Activated naive CD8-positive, alpha-beta T cell treated with anti-CD3 and anti-CD28 coated beads, Interleukin-2, amount 50 U/mL, for 16 hours (primary cell): ENCODE measurements around the gene PREX1.
"Not testable (repeated sequence)": the region's sequence is repeated elsewhere in the genome, so short reads cannot be mapped to it uniquely, and the experiment has no call there.

Experiments
- DNase-seq: peaks from one replicate; pipeline ENCODE4 v3.0.0-alpha.2; 2020; ENCODE audit warnings: low read depth, low spot score

PREX1 gene

DNA sequence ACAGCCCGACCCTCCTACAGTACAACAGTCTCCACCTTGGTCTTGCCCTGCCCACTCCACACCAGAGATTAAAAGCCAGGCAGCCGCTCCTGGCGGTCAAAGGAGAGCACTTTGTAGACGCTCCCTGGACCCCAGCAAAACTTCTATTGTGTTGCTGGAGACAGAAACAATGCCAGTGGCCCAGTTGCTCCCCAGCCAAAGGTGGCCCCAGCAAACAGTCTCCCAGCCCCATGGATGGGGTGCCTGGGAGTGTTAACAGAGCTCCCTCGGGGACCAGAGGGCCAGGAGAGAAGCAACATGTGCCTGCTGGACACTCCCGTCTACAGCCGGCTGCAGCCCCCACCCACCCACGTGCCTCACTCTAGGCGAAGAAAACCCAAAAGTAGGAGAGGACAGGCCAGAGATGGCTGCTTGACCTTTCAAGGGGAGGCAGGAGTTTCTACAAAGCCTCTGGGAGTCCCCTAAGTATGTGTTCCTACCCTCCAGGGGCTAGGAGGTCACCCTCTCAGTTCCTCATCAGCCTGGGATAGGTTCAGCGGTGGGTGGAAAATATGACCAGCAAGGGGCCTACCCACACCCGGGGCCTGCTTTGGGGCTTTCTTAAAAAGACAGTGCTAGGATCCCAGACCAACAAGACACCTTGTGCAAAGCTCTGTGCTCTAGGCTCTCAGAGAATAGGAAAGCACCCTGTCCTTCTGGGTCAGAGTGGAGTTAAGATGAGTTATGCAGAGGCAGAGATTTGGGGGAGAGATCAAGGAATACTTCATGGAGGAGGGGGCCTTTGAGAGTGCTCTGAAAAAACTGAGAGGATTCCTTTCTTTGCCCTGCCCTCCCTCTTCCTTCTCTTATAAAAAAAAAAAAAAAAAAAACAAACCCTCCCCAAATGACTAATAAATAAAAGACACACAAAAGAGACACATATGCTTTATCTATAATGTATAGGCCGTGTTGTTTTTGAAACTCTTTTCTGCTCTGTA, 19.0 kb upstream of the PREX1 start:
- DNase-seq: no peak

DNA sequence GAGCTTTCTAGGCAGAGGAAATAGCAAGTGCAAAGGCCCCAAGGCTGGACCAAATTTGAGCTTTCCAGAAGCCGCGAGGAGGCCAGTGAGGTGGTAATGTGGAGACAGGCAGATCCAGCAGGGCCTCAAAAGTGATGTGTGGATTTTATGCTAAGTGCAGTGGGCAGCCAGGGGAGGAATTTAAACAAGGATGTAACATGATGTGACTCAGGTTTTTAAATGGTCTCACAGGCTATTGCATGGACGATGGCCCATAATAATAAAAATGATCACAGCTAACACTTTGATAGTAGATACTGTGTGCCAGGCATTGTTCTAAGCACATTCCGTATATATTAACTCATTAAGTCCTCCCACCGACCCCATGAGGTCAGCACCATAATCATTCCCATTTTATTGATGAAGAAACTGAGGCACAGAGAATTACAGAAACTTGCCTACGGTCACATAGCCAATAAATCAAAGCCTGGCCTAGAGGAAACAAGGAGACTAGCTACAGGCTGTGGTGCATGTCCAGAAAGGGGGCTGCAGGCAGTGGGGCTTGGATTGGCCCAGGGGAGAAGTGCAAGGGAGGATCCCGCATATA, 18.0 kb upstream of the PREX1 start:
- DNase-seq: no peak

DNA sequence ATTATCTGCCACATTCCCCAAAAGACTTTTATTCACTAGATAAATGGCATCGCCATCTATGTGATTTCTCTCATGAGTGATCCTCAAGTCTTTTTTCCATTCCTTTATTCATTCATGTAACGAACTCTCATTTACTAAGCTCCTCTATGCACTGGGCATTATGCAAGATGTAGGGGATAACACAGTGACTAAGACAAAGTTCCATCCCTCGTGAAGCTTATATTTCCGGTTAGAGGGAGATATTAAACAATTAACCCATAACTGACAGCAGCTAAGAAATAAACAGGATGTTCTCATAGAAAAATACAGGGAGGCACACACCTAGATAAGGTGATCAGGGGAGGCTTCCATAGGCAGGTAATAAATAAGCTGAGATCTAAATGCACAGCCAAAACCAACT, 17.2 kb upstream of the PREX1 start:
- DNase-seq: no peak

DNA sequence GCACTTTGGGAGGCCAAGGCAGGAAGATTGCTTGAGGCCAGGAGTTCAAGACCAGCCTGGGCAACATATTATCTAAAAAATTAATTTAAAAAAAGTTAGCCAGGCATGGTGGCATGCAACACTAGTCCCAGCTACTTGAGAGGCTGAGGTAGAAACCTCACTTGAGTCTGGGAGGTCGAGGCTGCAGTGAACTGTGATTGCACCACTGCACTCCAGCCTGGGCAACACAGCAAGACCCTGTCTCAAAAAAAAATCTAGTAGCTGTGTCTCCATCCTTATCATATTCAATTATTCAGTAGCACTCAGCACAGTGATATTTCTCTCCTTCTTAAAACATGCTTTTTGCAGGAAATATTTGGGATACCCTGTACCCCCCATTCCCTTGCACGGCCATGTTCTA, 16.1 kb upstream of the PREX1 start:
- not testable (repeated sequence) for DNase-seq

DNA sequence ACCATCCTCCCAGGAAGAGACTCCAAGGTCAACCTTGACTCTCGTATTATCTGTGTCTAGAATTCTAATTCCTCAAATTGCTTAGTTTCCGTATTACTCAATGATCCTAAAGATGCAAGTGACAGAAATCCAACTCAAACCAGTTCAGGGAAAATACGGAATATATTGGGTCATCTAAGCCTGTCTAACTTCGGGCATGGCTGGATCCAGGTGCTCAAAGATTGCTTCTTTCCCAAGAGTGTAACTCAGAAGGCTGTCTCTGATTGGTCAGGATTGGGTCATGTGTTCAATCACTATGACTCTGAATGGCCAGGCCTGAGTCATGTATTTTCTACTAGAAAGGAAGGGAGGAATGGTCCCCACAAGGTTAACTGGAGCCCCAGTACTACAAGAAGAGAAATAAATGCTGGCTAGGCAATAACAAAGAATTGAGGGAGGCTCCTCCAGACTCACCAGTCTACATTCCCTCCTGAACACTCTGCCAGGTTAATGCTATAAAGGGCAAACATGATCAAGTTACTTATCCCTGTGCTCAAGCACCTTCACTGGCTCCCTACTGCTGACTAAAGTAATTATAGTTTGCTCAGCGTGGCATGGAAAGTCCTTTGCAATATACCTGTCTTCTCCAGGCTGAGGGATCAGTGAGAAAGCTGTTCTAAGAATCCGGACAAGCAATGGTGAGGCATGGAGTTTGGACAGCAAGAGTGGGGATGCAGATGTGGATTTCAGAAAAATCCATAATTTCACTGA, 15.4 kb upstream of the PREX1 start:
- DNase-seq: no peak

DNA sequence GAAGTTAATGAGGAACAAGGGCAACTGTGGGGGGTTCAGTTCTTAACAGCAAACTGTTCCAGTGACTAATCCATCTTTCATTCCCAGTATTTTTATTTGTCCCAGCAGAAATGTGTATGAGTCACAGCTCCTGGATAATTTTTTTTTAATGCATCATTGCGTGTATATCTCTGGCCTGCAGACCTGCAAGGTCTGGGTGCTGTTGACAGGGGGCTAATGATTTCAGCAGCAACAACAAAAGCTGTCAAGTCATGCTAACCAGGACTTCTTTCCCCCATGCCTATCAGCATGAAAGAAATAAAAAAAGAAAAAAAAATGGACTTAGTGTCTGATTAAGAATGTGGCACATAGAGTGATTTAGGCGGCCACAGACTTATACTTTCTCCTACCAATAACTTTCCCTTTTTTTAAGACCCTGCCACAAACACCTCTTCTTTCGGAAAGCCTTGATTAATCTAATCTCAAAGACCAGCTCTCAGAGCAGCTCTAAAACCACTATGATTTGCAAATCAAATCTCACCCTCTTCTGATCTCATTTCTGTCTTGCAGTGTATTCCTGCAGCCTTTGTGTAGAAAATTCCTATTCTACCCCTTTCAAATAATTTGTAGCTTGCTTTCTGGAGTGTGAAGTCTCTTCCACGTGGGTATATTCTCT, 14.2 kb upstream of the PREX1 start:
- DNase-seq: no peak

DNA sequence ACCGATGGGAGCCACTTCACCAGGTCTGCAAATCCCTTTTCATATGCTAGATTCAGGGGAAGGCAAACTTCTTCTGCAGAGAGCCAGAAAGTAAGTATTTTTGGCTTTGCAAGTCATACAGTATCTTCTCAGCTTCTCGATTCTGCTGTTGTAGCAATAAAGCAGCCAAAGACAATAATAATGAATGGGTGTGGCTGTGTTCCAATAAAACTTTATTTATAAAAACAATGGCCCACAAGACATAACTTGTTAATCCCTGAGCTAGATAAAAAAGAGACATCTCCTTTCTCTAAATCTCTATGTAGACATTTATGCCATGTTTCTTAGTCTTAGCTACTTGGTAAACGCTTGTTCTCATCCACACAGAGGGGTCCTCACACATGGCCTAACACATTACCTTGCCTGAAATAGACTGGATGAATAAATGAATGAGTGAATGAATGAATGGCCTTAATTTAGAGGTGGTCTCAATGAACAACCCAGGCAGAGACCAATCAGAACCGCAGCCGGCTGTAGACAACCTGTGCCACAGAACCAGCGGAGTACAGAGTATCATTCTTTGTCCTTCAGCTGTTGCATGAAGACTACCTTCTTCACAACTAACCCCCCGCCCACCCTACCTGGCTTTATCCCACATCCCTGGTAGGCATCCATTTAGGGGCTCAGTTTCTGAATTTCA, 13.5 kb upstream of the PREX1 start:
- DNase-seq: no peak

DNA sequence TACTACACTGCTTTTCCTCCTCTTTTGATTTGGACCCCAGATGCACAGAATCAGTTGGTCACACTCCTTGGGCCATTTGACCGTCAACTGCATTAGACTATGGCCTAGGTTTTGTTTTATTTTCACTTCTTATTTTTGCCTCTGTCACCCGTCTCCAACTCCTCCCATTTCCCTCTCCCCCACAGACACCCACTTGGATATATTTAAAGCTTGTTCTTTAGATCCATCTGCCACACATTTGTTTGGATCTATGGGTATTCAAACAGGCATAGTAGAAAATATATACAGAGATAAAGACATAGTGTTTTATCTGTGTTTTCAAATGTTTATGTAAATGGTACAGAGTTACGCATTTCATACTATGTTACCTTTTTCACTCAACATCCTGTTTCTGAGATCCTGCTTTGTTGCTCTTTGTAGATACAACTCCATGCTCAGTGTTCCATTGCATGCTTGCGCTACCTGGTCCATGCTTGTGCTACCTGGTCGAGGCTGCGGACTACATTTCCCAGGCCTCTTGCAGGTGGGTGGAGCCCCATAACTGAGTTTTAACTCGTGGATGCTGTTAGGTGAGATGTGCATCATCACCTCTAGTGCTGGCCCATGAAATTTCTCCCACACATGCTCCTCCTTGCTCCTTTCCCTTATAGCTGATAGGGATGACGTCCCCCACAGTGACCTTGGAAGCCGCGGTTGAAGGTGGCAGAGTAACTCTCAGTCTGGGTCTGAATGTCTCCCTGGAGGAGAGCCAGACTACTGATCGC, 11.5 kb upstream of the PREX1 start:
- DNase-seq: no peak

DNA sequence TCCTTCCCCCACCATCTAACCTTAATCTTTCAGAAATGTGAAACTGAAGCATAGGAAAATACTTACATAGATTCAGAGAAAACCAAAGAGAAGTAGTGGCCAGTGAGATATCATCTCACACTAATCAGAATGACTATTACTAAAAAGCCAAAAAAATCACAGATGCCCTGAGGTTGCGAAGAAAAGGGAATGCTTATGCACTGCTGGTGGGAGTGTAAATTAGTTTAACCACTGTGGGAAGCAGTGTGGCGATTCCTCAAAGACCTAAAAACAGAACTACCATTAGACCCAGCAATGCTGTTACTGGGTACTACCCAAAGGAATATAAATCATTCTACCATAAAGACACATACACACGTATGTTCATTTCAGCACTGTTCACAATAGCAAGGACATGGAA, 9.2 kb upstream of the PREX1 start:
- no peak for DNase-seq

DNA sequence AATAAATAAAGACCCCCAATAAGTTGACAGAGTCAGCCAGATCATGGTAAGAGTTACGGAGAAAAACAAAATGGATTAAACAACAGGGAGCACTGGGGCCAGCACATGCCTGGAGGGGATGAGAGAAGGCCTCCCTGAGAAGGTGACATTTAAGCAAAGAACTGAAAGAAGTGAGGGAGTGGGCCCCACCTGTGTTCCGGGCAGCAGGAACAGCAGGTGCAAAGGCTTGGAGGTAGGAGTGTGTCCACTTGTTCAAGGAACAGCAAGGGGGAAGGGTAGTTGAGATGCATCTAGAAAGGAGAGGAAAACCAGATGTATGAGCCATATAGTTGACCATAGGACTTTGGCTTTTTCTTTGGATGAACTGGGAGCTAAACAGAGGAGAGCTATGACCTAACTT, 7.6 kb upstream of the PREX1 start:
- DNase-seq: no peak

DNA sequence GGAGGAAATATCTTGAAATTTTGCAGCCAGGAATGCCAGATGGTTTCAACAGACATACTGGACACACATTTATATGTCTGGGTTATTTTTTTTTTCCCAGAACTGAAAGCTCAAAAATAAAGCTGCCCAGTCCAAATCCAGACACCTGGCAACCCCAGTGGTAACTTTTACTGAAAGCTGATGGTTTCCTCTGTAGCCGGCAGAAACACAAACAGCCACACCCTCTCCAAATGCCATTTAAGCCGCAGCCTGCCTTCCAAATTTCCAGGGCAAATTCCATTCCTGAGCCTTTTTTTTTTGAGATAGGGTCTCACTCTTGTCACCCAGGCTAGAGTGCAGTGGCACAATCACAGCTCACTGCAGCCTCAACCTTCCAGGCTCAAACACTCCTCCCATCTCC, 6.5 kb upstream of the PREX1 start:
- DNase-seq: no peak

DNA sequence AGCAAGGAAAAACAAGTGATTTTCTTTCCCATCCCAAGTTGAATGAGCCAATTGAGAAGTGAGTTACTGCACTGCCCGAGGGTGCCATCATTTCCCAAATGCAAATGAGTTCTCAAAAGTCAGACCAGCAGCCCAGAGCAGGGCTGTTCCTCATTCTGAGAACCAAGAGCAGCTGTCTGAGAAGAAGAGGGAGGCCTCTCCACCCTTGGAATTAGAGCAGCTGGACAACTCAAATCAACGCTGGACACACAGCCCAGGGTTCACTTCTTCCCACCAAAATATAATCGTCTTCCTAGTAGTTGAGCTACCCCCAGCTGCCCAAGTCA, 4.6 kb upstream of the PREX1 start:
- no peak for DNase-seq

DNA sequence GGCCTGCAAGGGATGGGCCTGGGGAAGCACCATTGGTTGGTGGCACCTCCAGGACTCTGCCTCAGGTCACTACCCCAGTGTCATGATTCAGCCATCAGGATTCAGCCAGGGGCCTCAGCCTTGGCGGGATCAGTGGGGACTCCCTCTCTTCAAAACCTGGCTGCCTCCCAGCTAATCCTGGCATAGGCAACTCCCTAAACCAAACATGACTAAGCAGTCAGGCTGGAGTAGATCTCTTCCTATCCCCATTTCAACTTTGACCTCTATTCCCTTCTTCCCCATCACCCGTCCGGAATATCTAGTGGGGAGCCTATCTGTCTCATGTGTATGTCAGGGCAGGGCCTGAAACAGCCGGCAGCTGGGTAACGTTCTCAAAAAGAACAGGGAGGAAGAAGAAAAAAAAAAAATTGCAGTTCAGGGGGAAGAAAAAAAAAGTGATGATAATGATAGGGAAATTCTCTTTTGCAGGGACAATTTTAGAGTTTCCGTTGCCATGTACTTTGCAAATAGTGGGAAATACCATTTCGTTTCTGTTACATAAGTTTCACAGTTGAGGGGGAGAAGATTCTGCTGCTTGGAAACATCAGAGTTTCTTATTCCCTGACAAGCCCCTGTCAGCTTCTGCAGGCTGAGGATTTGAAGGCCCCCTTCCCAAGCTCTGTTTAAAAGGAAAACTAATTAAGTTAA, 4.1 kb upstream of the PREX1 start:
- no peak for DNase-seq

DNA sequence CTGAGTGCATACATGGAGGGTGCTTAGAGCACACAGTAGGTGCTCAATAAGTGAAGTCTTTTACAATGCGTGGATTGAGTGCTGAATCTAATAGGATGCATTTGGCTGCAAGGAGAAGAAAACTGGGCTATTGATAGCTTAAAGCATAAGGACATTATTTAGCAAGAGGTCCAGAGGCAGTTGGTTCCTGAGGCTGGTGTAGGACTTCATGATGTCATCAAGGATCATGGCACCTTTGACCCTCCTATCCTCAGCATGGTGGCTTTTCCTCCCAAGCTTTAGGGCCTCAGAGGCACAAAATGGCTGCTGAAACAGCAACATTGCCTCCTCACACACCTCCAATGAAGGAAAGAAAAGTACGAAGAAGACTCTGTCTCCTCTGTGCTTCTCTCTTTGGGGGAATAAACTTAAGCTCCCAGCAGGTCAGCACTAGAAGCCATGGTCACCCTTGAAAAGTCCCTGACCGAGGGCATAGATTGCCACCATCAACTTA, 3.1 kb upstream of the PREX1 start:
- no peak for DNase-seq

DNA sequence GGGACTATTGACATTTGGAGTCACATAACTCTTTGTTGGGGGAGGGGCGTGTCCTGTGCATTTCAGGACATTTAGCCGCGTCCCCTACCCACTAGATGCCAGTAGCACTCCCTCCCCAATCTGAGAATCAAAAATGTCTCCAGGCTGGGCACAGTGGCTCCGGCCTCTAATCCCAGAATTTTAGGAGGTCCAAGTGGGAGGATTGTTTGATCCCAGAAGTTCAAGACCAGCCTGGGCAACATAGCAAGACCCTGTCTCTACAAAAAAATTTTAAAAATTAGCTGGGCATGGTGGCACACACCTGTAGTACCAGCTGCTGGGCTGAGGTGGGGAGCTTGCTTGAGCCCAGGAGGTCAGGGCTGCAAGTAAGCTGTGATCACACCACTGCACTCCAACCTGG, 2.1 kb upstream of the PREX1 start:
- no peak for DNase-seq

DNA sequence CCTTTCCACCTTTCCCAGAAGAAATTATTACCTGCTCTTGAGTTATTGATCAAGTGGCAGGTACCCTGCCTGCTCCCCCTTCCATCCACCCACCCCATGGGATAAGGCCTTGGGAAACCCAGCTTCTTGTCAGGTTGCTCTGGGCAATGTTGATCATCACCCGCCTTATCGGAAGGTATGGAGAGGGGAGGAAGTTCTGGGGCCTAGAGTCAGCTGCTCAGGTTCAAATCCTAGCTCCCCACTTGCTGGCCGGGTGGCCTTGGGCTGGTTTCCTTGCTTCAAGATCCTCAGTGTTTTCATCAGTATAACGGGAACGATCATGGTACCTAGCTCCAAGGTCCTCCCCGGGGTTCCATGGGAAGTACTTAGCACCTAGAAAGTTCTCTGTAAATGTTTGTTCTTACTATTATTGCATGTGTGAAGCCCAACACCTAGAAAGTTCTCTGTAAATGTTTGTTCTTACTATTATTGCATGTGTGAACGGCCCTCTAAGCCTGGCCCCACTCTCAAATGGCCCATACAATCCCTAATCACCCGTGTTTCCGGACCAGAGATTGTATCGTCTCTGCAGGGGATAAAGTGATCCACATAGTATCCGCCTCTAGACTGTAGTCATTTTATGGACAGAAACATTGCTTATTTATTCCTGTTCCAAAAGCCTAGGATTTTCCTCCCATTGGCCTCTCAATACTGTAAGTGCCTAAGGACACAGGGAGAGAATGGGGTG, 1.1 kb upstream of the PREX1 start:
- no peak for DNase-seq

DNA sequence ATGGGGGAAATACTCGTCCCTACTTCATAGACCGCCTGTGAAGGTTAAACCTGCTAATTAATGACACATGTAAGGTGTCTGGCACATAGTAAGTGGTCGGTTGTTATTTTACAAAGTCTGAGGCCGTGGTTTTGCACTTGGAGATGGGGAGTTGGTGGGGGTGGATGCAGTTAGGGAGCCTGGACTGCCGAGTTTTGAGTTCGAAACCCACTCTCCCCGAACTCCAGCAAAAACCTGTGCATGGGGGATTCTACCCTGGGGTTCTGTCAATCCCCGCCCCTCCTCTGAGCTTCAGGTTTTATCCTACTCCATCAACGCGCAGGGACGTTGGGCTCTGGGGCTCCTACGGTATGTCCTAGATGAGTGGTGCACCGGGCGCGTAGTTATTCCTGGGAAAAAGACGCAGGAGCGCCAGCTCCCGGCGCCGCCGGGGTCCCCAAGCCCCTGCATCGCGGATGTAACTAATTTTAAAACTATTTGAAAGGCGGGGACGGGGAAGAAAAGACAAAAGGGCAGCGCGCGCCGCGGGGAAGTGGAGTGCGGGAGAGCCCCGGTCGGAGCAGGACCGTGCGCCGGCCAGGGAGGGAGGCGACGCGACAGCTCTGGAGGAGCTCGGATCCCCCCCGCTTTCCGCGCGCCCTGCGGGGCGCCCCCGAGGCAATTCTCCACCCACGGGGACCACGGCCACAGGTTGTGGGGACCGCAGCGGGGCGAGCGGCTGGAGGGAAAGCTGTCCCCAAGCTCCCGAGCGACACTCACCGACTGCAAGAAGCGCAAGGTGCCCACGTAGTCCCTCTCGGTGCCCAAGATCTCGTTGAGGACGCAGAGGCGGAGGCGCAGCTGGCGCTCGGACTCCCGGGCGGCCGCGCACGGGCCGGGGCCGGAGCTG, 672 bp downstream of the PREX1 start:
- DNase-seq: no peak

DNA sequence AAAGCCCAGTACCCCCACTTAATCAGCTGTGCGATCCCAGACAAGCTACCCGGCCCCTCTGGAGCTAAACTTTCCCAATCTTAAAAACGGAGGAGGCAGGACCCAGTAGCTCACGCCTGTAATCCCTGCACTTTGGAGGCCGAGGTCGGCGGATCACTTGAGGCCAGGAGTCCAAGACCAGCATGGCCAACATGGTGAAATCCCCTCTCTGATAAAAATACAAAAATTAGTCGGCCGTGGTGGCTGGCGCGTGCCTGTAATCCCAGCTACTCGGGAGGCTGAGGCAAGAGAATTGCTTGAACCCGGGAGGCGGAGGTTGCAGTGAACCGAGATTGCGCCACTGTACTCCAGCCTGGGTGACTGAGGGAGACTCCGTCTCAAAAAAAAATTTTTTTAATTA, 1.3 kb downstream of the PREX1 start:
- not testable (repeated sequence) for DNase-seq
